ENCODE results near the gene SLC35F2.

DNA sequence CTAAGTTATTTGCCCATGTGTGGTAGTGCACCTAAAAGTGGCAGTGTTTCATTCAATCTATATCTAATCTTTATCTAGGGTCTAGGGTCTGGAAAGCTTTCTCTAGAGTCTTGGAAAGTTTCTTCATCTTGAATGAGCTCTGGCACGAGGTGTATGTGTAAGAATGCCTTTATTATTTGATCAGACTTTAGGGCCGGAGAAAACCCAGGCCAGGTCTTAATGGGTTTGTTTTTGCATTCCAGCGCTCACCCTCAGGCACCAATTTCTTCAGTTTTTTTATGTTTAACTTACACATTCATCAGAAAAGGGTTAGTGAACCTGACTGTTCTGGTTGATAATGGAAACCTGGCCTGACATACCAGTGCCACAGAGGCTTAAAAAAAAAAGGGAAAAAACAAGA, 78.5 kb downstream of the SLC35F2 start:
- TF ChIP-seq POLR2A (IDR thresholded peaks at IDR 0.05) (no peak), EP300 (IDR thresholded peaks at IDR 0.05) (no peak)
- TF ChIP-seq, protein P1, sequence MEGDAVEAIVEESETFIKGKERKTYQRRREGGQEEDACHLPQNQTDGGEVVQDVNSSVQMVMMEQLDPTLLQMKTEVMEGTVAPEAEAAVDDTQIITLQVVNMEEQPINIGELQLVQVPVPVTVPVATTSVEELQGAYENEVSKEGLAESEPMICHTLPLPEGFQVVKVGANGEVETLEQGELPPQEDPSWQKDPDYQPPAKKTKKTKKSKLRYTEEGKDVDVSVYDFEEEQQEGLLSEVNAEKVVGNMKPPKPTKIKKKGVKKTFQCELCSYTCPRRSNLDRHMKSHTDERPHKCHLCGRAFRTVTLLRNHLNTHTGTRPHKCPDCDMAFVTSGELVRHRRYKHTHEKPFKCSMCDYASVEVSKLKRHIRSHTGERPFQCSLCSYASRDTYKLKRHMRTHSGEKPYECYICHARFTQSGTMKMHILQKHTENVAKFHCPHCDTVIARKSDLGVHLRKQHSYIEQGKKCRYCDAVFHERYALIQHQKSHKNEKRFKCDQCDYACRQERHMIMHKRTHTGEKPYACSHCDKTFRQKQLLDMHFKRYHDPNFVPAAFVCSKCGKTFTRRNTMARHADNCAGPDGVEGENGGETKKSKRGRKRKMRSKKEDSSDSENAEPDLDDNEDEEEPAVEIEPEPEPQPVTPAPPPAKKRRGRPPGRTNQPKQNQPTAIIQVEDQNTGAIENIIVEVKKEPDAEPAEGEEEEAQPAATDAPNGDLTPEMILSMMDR (IDR thresholded peaks at IDR 0.05), result no peak

All from ovary (tissue), 3 donors.